MCF 10A (cell line): ENCODE results near the gene PAK1IP1. TPM values are rescaled to one million over a fixed set of nuclear protein-coding genes. Genes with fewer than 3 reads are reported as not detected.
A peak's percentile ranks its signal among the peaks of the same experiment; 100 is the strongest.
"Not testable (repeated sequence)": the region's sequence is repeated elsewhere in the genome, so short reads cannot be mapped to it uniquely, and the experiment has no call there.

Experiments
- BruUV-seq: library from RNA; stranded (reverse); fragments of 400-500 nt; replicated peaks from 2 replicates; lab custom pipeline; 2021; lab: Mats Ljungman, UMichigan
- CTCF ChIA-PET: fragments of 300-600 bp; sonication (Branson Sonifier 250); formaldehyde crosslinking; extraction: SDS; loops from one replicate; lab custom pipeline; 2021; ENCODE audit warnings: antibody characterized with exemption, inconsistent platforms; lab: Yijun Ruan, JAX
- POLR2A ChIA-PET: fragments of 300-600, 350-650 bp; sonication (Branson Sonifier 250); formaldehyde crosslinking; extraction: SDS; loops from one replicate; lab custom pipeline; 2020; ENCODE audit warnings: antibody characterized with exemption, inconsistent platforms; lab: Yijun Ruan, JAX
- DNase-seq: peaks from one replicate; pipeline ENCODE4 v3.0.0-alpha.2; 2018; ENCODE audit not compliant: unreplicated experiment
- H3K27ac Mint-ChIP-seq: one replicate; pipeline ENCODE4 v1.8.0; 2022; ENCODE audit warnings: mild to moderate bottlenecking, low read depth, mixed read lengths; ENCODE audit not compliant: unreplicated experiment
- H3K27me3 Mint-ChIP-seq: one replicate; pipeline ENCODE4 v1.8.0; 2022; ENCODE audit warnings: mixed read lengths; ENCODE audit not compliant: insufficient read depth, unreplicated experiment
- H3K36me3 Mint-ChIP-seq: one replicate; pipeline ENCODE4 v1.8.0; 2022; ENCODE audit warnings: mild to moderate bottlenecking, moderate library complexity, mixed read lengths; ENCODE audit not compliant: insufficient read depth, unreplicated experiment
- H3K4me1 Mint-ChIP-seq: one replicate; pipeline ENCODE4 v1.8.0; 2022; ENCODE audit warnings: mixed read lengths; ENCODE audit not compliant: insufficient read depth, unreplicated experiment
- H3K4me3 Mint-ChIP-seq: one replicate; pipeline ENCODE4 v1.8.0; 2022; ENCODE audit warnings: mild to moderate bottlenecking, moderate library complexity, mixed read lengths; ENCODE audit not compliant: unreplicated experiment
- H3K9me3 Mint-ChIP-seq: one replicate; pipeline ENCODE4 v1.8.0; 2022; ENCODE audit warnings: mixed read lengths; ENCODE audit not compliant: unreplicated experiment
- CTCF ChIP-seq: fragments of 200-600 bp; IDR thresholded peaks from one replicate; pipeline ENCODE4 v1.8.0; 2022; ENCODE audit warnings: antibody characterized with exemption, mild to moderate bottlenecking; ENCODE audit not compliant: unreplicated experiment
- intact Hi-C: fragments of 100-400 bp; cut with micrococcal nuclease; formaldehyde crosslinking; loops from 2 replicates; pipeline ENCODE4 v1.14.1; 2022
- total RNA-seq: library from RNA; stranded (reverse); gene quantifications from 2 replicates; pipeline ENCODE4 v1.2.3, GENCODE V29; 2022

PAK1IP1 gene
- total RNA-seq, 1 experiment from 2014 or later, result 38.1 TPM

GRCh38 chr6:10749734-10750133 lies 55.0 kb downstream of the PAK1IP1 start:
- POLR2A ChIA-PET, result interaction anchor here (1.7 to 7.3 kb wide), 4 partner anchors 9 to 55 kb away, joined by 4 to 185 read pairs (median 44); partner anchors contain the start of genes C6orf52, PAK1IP1 and TMEM14C
- no TSS peak for BruUV-seq
- Mint-ChIP-seq H3K27me3 (no peaks in the 10 kb centered on the region), H3K36me3 (peaks cover 56% of the 10 kb centered on the region), H3K4me3 (peak overlapping the region; percentile 95), H3K9me3 (no peaks in the 10 kb centered on the region), H3K4me1 (peaks cover 29% of the 10 kb centered on the region), H3K27ac (peak overlapping the region; percentile 37)
- intact Hi-C loops, result no loop called here
- TF ChIP-seq CTCF, result no peak
- DNase-seq, result no peak
- CTCF ChIA-PET, result interaction anchor here (0.6 kb wide), 1 partner anchor 71 kb away, joined by 3 read pairs; no protein-coding TSS in a partner anchor

DNA sequence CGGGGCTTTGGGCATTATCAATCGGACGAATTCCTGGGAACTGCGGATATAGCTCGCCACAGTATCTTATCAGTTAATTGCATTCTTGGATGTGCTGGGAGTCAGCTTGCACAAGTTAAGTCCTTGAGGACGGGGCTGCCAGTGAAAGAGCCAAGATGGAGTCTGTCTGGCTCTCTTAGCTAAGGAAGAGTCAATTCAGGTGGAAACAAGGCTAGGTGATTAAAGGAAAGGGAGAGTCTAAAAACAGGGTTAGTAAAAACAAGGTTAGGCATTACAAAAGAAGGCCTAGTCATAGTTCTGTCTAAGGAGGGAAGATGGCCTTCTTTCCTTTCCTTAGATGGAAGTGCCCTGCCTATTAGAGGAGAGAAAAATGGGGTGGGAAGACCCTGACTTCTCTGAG lies 55.8 kb downstream of the PAK1IP1 start:
- intact Hi-C loops, result not testable (repeated sequence)

GRCh38 chr6:10751757-10752156 lies 57.0 kb downstream of the PAK1IP1 start:
- intact Hi-C loops, POLR2A ChIA-PET, H3K27me3 Mint-ChIP-seq: not testable (repeated sequence)

More for the DNA sequence above, 55.8 kb downstream of the PAK1IP1 start:
- H3K27ac Mint-ChIP-seq, BruUV-seq, DNase-seq, H3K4me3 Mint-ChIP-seq, POLR2A ChIA-PET, H3K27me3 Mint-ChIP-seq, H3K9me3 Mint-ChIP-seq: not testable (repeated sequence)
- H3K4me1 Mint-ChIP-seq, result peaks cover 31% of the 10 kb centered on the region
- peaks cover 60% of the 10 kb centered on the region for H3K36me3 Mint-ChIP-seq
- CTCF ChIA-PET, result interaction anchor here (1.2 kb wide), 1 partner anchor 27 kb away, joined by 3 read pairs; no protein-coding TSS in a partner anchor

GRCh38 chr6:10756085-10756484 lies 61.3 kb downstream of the PAK1IP1 start:
- H3K4me3 Mint-ChIP-seq, result no peak overlapping the region
- peaks cover 80% of the 10 kb centered on the region for H3K36me3 Mint-ChIP-seq
- H3K4me1 Mint-ChIP-seq, result peaks cover 28% of the 10 kb centered on the region
- no peaks in the 10 kb centered on the region for H3K27me3 Mint-ChIP-seq
- no peak overlapping the region for H3K27ac Mint-ChIP-seq
- POLR2A ChIA-PET, result no interaction called here
- no peak for DNase-seq
- no peak for TF ChIP-seq CTCF
- no TSS peak for BruUV-seq
- CTCF ChIA-PET, result no interaction called here
- intact Hi-C loops, result no loop called here
- no peaks in the 10 kb centered on the region for H3K9me3 Mint-ChIP-seq

More at GRCh38 chr6:10751757-10752156, 57.0 kb downstream of the PAK1IP1 start:
- DNase-seq, H3K9me3 Mint-ChIP-seq, H3K27ac Mint-ChIP-seq, H3K4me3 Mint-ChIP-seq, BruUV-seq: not testable (repeated sequence)
- CTCF ChIA-PET, result interaction anchor here (1.2 kb wide), 1 partner anchor 28 kb away, joined by 3 read pairs; no protein-coding TSS in a partner anchor
- Mint-ChIP-seq H3K36me3 (peaks cover 72% of the 10 kb centered on the region), H3K4me1 (peaks cover 28% of the 10 kb centered on the region)

Other genes starting within 250 kb of the PAK1IP1 start
- gene GCNT2, start 173.6 kb upstream of the PAK1IP1 start, total RNA-seq, result 0.63 and 0.96 TPM in 2 replicates
- 5.0 and 6.5 TPM in 2 replicates for gene C6orf52, start 356 bp upstream of the PAK1IP1 start, total RNA-seq
- gene TMEM14C, start 28.1 kb downstream of the PAK1IP1 start, total RNA-seq, result 159 and 160 TPM in 2 replicates
- 122 and 143 TPM in 2 replicates for gene TMEM14B, start 52.8 kb downstream of the PAK1IP1 start, total RNA-seq
- gene MAK, start 143.6 kb downstream of the PAK1IP1 start, total RNA-seq, result not detected in 2 replicates
- not detected in 2 replicates for gene GCM2, start 187.1 kb downstream of the PAK1IP1 start, total RNA-seq
- not detected in 2 replicates for gene SYCP2L, start 192.1 kb downstream of the PAK1IP1 start, total RNA-seq